ENCODE data around the gene TMTC2. TPM values are rescaled to one million over a fixed set of nuclear protein-coding genes. Genes with fewer than 3 reads are reported as not detected.

The TMTC2 gene
- polyA plus RNA-seq, 1 donor from 2014 or later: 20.6 TPM

DNA sequence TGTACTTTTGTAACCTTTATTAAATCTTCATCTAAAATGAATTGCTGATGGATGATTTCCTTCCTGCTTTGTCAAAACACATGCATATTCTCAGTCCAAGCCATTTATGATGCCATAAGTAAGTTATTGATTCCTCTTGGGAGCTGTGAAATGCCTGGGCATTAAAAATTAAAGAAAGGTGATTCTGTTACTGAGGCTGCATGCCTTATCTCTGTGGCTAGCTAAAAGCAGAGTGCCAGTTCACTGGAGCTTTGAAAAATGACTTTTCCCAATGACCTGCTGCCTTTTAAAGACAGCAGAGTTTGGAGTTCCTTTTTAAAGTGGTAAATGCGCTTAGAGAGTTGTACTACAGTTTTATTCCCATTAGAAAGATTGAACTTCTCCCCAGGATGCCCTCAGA is 152.1 kb downstream of the TMTC2 start:
- TF ChIP-seq TAF1 (IDR thresholded peaks at IDR 0.05; ENCODE audit: low read depth) (no peak), POLR2AphosphoS5 (IDR thresholded peaks at IDR 0.05) (no peak), SMC3 (conservative IDR thresholded peaks at IDR 0.05; ENCODE audit: poor library complexity) (no peak), RAD21 (conservative IDR thresholded peaks at IDR 0.05) (no peak), EP300 (conservative IDR thresholded peaks at IDR 0.05; ENCODE audit: poor library complexity, severe bottlenecking) (no peak), EZH2 (IDR thresholded peaks at IDR 0.05; ENCODE audit: borderline replicate concordance, insufficient read depth, low read length, poor library complexity, severe bottlenecking) (no peak), MXI1 (conservative IDR thresholded peaks at IDR 0.05; ENCODE audit: poor library complexity, severe bottlenecking) (no peak)
- TF ChIP-seq, protein P1, sequence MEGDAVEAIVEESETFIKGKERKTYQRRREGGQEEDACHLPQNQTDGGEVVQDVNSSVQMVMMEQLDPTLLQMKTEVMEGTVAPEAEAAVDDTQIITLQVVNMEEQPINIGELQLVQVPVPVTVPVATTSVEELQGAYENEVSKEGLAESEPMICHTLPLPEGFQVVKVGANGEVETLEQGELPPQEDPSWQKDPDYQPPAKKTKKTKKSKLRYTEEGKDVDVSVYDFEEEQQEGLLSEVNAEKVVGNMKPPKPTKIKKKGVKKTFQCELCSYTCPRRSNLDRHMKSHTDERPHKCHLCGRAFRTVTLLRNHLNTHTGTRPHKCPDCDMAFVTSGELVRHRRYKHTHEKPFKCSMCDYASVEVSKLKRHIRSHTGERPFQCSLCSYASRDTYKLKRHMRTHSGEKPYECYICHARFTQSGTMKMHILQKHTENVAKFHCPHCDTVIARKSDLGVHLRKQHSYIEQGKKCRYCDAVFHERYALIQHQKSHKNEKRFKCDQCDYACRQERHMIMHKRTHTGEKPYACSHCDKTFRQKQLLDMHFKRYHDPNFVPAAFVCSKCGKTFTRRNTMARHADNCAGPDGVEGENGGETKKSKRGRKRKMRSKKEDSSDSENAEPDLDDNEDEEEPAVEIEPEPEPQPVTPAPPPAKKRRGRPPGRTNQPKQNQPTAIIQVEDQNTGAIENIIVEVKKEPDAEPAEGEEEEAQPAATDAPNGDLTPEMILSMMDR (IDR thresholded peaks at IDR 0.05; ENCODE audit: poor library complexity, severe bottlenecking): no peak
- TF ChIP-seq, protein P2, sequence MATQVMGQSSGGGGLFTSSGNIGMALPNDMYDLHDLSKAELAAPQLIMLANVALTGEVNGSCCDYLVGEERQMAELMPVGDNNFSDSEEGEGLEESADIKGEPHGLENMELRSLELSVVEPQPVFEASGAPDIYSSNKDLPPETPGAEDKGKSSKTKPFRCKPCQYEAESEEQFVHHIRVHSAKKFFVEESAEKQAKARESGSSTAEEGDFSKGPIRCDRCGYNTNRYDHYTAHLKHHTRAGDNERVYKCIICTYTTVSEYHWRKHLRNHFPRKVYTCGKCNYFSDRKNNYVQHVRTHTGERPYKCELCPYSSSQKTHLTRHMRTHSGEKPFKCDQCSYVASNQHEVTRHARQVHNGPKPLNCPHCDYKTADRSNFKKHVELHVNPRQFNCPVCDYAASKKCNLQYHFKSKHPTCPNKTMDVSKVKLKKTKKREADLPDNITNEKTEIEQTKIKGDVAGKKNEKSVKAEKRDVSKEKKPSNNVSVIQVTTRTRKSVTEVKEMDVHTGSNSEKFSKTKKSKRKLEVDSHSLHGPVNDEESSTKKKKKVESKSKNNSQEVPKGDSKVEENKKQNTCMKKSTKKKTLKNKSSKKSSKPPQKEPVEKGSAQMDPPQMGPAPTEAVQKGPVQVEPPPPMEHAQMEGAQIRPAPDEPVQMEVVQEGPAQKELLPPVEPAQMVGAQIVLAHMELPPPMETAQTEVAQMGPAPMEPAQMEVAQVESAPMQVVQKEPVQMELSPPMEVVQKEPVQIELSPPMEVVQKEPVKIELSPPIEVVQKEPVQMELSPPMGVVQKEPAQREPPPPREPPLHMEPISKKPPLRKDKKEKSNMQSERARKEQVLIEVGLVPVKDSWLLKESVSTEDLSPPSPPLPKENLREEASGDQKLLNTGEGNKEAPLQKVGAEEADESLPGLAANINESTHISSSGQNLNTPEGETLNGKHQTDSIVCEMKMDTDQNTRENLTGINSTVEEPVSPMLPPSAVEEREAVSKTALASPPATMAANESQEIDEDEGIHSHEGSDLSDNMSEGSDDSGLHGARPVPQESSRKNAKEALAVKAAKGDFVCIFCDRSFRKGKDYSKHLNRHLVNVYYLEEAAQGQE (IDR thresholded peaks at IDR 0.05; ENCODE audit: borderline replicate concordance): no peak
- Histone ChIP-seq H3K79me2 (replicated peaks; ENCODE audit: insufficient read depth, low read length) (no peaks in the 10 kb centered on the region), H2AFZ (ENCODE audit: low read depth, low read length) (no peak overlapping the region), H3K9me3 (ENCODE audit: low read length) (no peaks in the 10 kb centered on the region), H3K4me2 (ENCODE audit: low read length) (no peak overlapping the region), H3K27ac (ENCODE audit: low read length) (no peak overlapping the region), H4K20me1 (ENCODE audit: insufficient read depth) (no peaks in the 10 kb centered on the region), H3K4me3 (ENCODE audit: low read length) (no peak overlapping the region), H3K9ac (ENCODE audit: low read length) (no peak overlapping the region), H3K9me2 (ENCODE audit: insufficient read depth, low read length) (no peaks in the 10 kb centered on the region), H3K27me3 (ENCODE audit: insufficient read depth, low read depth, low read length) (no peaks in the 10 kb centered on the region), H3F3A (ENCODE audit: insufficient read depth, low read length, poor library complexity, severe bottlenecking) (peaks cover 3% of the 10 kb centered on the region), H3K36me3 (ENCODE audit: insufficient read depth, low read length) (no peaks in the 10 kb centered on the region)

DNA sequence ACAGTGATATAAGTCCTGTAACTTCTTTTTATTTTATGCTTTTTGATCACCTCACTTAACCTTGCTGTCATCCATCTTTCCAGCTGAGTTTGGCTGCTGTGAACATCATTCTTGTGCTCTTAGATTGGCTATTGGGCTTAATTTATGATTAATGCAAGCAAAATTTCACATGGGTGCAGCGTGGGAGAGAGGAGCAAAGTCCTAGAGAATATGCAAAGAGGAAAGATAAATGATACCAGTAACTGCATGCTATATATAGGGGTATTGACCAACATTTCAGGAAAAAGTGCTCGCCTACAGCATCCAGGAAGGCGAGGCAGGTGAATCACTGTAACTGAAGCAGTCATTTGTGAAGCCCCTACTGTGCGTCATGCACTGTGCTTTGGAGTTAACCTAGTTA is 153.1 kb downstream of the TMTC2 start:
- Histone ChIP-seq H3K4me3 (ENCODE audit: low read length) (no peak overlapping the region), H4K20me1 (ENCODE audit: insufficient read depth) (no peaks in the 10 kb centered on the region), H3K79me2 (replicated peaks; ENCODE audit: insufficient read depth, low read length) (no peaks in the 10 kb centered on the region), H3K9me2 (ENCODE audit: insufficient read depth, low read length) (no peaks in the 10 kb centered on the region), H3K27me3 (ENCODE audit: insufficient read depth, low read depth, low read length) (no peaks in the 10 kb centered on the region), H3K27ac (ENCODE audit: low read length) (no peak overlapping the region), H3K36me3 (ENCODE audit: insufficient read depth, low read length) (no peaks in the 10 kb centered on the region), H2AFZ (ENCODE audit: low read depth, low read length) (no peak overlapping the region), H3K9ac (ENCODE audit: low read length) (no peak overlapping the region), H3K4me2 (ENCODE audit: low read length) (no peak overlapping the region), H3F3A (ENCODE audit: insufficient read depth, low read length, poor library complexity, severe bottlenecking) (peaks cover 3% of the 10 kb centered on the region), H3K9me3 (ENCODE audit: low read length) (no peaks in the 10 kb centered on the region)
- TF ChIP-seq RAD21 (conservative IDR thresholded peaks at IDR 0.05) (no peak), MXI1 (conservative IDR thresholded peaks at IDR 0.05; ENCODE audit: poor library complexity, severe bottlenecking) (no peak), EZH2 (IDR thresholded peaks at IDR 0.05; ENCODE audit: borderline replicate concordance, insufficient read depth, low read length, poor library complexity, severe bottlenecking) (no peak), EP300 (conservative IDR thresholded peaks at IDR 0.05; ENCODE audit: poor library complexity, severe bottlenecking) (no peak), SMC3 (conservative IDR thresholded peaks at IDR 0.05; ENCODE audit: poor library complexity) (no peak), POLR2AphosphoS5 (IDR thresholded peaks at IDR 0.05) (no peak), TAF1 (IDR thresholded peaks at IDR 0.05; ENCODE audit: low read depth) (no peak)
- TF ChIP-seq, protein P1 (IDR thresholded peaks at IDR 0.05; ENCODE audit: poor library complexity, severe bottlenecking): no peak
- TF ChIP-seq, protein P2 (IDR thresholded peaks at IDR 0.05; ENCODE audit: borderline replicate concordance): no peak
